Measurements from ENCODE around the gene NCCRP1. TPM values are rescaled to one million over a fixed set of nuclear protein-coding genes. Genes with fewer than 3 reads are reported as not detected.

Gene NCCRP1
- total RNA-seq, 4 donors from 2014 or later, result not detected

DNA sequence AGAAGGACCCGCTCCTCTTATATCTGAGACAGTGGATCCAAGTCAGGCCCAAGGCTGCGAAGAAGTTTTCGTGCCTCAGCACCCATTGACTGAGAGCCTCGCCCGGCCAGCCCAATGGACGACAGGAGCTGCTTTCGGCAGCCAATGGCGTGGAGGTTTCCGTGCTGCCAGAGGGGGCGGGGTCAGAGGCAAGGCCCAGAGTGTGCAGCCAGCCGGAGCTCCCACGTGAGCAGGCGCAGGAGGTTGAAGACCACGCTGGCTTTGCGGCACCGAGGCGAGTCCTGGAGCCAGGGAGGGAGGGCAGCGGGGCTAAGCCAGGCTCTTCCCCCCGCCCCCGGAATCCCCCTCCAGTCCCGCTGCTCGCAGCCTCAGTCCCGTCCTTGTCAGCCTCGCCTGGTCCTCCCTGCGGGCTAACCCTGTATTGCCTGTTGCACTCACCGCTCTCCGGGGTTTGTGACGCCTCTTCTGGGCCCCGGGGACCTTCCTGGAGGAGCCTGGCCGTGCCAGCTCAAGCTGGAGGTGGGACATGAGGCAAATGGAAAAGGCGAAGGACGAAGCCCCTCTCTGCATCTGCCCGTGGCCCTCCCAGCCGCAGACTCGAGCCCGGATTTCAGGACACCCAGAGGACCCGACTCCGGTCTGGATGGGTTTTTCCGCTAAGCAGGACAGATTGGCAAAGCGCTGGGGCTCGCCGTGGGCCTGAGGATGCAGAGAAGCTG lies 50.3 kb downstream of the NCCRP1 start:
- TF ChIP-seq, protein P1, sequence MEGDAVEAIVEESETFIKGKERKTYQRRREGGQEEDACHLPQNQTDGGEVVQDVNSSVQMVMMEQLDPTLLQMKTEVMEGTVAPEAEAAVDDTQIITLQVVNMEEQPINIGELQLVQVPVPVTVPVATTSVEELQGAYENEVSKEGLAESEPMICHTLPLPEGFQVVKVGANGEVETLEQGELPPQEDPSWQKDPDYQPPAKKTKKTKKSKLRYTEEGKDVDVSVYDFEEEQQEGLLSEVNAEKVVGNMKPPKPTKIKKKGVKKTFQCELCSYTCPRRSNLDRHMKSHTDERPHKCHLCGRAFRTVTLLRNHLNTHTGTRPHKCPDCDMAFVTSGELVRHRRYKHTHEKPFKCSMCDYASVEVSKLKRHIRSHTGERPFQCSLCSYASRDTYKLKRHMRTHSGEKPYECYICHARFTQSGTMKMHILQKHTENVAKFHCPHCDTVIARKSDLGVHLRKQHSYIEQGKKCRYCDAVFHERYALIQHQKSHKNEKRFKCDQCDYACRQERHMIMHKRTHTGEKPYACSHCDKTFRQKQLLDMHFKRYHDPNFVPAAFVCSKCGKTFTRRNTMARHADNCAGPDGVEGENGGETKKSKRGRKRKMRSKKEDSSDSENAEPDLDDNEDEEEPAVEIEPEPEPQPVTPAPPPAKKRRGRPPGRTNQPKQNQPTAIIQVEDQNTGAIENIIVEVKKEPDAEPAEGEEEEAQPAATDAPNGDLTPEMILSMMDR (IDR thresholded peaks at IDR 0.05; ENCODE audit: low read depth), result no peak

DNA sequence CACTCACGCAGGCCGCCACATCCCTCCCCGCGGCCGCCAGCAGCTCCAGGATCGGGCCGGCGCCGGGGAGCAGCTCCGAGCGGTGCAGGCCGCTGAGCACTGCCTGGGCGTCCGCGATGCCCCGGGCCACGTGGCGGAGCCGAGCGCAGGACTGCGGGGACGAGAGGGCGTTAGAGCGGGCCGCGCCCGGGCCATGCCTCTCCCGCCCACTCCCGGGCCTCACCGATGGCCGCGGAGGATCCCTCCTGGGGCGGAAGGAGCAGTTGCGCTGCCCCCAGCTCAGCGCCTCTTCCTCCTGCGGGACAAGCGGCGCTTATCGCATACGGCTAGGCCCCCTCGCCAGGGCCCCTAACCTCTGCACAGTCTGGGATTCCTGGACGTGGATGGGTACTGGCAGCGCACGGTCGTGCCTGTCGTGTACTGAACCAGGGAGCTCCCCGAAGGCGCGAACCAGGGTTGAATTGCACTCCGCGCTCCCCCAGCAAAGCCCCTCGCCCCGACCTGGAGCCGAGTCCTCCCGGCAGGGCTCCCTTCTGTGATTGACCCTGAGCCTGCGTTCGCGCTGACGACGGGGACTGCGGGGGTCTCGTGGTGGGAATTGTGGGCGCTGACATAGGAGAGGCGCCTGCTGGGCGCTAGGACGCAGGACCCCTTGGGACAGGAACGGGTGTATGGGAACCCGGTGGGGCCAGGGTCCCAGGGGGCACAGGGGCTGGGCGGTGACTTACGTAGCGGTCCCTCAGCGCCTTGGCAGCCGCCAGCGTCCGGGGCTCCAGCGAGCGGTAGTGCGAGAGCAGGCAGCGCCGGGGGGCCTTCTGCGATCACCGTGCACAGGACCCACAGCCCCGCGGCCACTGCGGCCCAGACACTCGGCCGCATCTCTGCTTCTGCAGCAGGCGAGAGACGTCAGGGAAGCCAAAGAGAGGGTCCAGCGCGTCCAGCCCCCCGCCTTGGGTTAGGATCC lies 51.2 kb downstream of the NCCRP1 start:
- TF ChIP-seq, protein P1 (IDR thresholded peaks at IDR 0.05; ENCODE audit: low read depth), result no peak

DNA sequence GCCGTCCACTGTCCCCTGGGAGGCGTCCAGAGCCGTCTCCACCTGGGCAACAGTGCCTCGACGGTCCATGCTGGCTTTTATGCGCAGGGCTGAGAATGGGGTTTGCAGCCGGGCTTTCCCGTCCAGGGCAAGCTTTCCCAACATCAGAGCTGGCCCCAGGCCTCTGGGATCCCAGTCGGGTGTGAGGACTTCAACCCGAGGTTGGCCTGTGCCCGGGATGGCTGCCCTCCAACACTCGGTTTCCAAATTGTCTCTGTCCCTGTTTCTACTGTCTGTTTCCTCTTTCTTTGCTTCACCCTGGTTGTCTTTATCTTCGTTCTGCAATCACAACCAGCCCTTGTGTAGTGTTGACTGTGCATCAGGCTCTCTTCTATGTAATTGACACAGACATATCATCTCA lies 52.0 kb downstream of the NCCRP1 start, which contains the start of gene IFNL4:
IFNL4 (minus strand) TSS at position 51 of the 400 bp plus-strand sequence.
- TF ChIP-seq, protein P1 (IDR thresholded peaks at IDR 0.05; ENCODE audit: low read depth), result no peak

DNA sequence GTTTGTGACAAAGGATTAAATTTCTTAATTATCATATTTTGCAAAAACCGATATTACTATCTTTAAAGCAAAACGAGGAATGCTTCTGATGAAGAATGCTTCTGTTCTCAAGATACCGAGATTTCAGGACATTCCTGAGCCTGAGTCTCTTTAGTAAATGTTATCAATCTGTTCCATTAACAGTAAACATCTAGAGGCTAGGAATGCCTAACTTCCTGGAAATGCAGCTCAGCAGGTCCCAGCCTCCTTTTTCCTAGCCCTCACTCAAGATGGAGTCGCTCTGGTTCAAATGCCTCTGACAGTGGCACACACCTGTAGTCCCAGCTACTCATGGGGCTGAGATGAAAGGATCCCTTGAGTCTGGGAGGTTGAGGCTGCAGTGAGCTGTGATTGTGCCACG lies 54.3 kb downstream of the NCCRP1 start:
- TF ChIP-seq, protein P1 (IDR thresholded peaks at IDR 0.05; ENCODE audit: low read depth), result no peak

Other genes starting within 250 kb of the NCCRP1 start
- 10 to 100 TPM; 12.6 to 88.7 (median 53.1) TPM for gene FBXO17, start 221.2 kb upstream of the NCCRP1 start, total RNA-seq
- gene FBXO27, start 164.4 kb upstream of the NCCRP1 start, total RNA-seq, result 10 to 100 TPM in 2 of 4 donors, 1 to 10 TPM in 2; 5.4 to 20.5 (median 8.7) TPM
- gene ACP7, start 112.6 kb upstream of the NCCRP1 start, total RNA-seq, result not detected
- 1 to 10 TPM; 4.0 to 4.8 (median 4.6) TPM for gene PAK4, start 71.2 kb upstream of the NCCRP1 start, total RNA-seq
- gene SYCN, start 7.3 kb downstream of the NCCRP1 start, total RNA-seq, result not detected
- gene IFNL3, start 48.0 kb downstream of the NCCRP1 start, total RNA-seq, result not detected
- not detected for gene IFNL4, start 51.9 kb downstream of the NCCRP1 start, total RNA-seq
- not detected for gene IFNL2, start 71.4 kb downstream of the NCCRP1 start, total RNA-seq
- gene IFNL1, start 99.4 kb downstream of the NCCRP1 start, total RNA-seq, result not detected
- 1 to 10 TPM in 1 of 4 donors, under 1 TPM in 3; 0.33 to 1.0 (median 0.82) TPM for gene LRFN1, start 123.9 kb downstream of the NCCRP1 start, total RNA-seq
- gene GMFG, start 139.1 kb downstream of the NCCRP1 start, total RNA-seq, result 10 to 100 TPM; 33.9 to 75.1 (median 43.2) TPM
- gene SAMD4B, start 145.5 kb downstream of the NCCRP1 start, total RNA-seq, result 10 to 100 TPM; 45.9 to 83.8 (median 49.4) TPM
- gene PAF1, start 194.1 kb downstream of the NCCRP1 start, total RNA-seq, result 10 to 100 TPM; 24.3 to 32.4 (median 30.2) TPM
- 10 to 100 TPM; 23.1 to 28.9 (median 26.4) TPM for gene MED29, start 194.4 kb downstream of the NCCRP1 start, total RNA-seq
- 100 to 1,000 TPM in 2 of 4 donors, 10 to 100 TPM in 2; 76.9 to 156 (median 95.5) TPM for gene ZFP36, start 209.9 kb downstream of the NCCRP1 start, total RNA-seq
- gene PLEKHG2, start 215.7 kb downstream of the NCCRP1 start, total RNA-seq, result 10 to 100 TPM in 2 of 4 donors, 1 to 10 TPM in 2; 7.9 to 19.4 (median 10.0) TPM
- 1,000 to 10,000 TPM; 1,086 to 2,005 (median 1,454) TPM for gene RPS16, start 239.0 kb downstream of the NCCRP1 start, total RNA-seq
- 10 to 100 TPM; 41.7 to 87.4 (median 59.6) TPM for gene SUPT5H, start 248.6 kb downstream of the NCCRP1 start, total RNA-seq

Data from subcutaneous adipose tissue (tissue), 4 donors.